MCF 10A (cell line): ENCODE measurements around the gene ZMYND11. TPM values are rescaled to one million over a fixed set of nuclear protein-coding genes. Genes with fewer than 3 reads are reported as not detected.

ENCODE experiments used
- BruUV-seq: library from RNA; stranded (reverse); fragments of 400-500 nt; replicated peaks from 2 replicates; lab custom pipeline; 2021; lab: Mats Ljungman, UMichigan
- CTCF ChIA-PET: fragments of 300-600 bp; sonication (Branson Sonifier 250); formaldehyde crosslinking; extraction: SDS; loops from one replicate; lab custom pipeline; 2021; ENCODE audit warnings: antibody characterized with exemption, inconsistent platforms; lab: Yijun Ruan, JAX
- POLR2A ChIA-PET: fragments of 300-600, 350-650 bp; sonication (Branson Sonifier 250); formaldehyde crosslinking; extraction: SDS; loops from one replicate; lab custom pipeline; 2020; ENCODE audit warnings: antibody characterized with exemption, inconsistent platforms; lab: Yijun Ruan, JAX
- DNase-seq: peaks from one replicate; pipeline ENCODE4 v3.0.0-alpha.2; 2018; ENCODE audit not compliant: unreplicated experiment
- H3K27ac Mint-ChIP-seq: one replicate; pipeline ENCODE4 v1.8.0; 2022; ENCODE audit warnings: mild to moderate bottlenecking, low read depth, mixed read lengths; ENCODE audit not compliant: unreplicated experiment
- H3K27me3 Mint-ChIP-seq: one replicate; pipeline ENCODE4 v1.8.0; 2022; ENCODE audit warnings: mixed read lengths; ENCODE audit not compliant: insufficient read depth, unreplicated experiment
- H3K36me3 Mint-ChIP-seq: one replicate; pipeline ENCODE4 v1.8.0; 2022; ENCODE audit warnings: mild to moderate bottlenecking, moderate library complexity, mixed read lengths; ENCODE audit not compliant: insufficient read depth, unreplicated experiment
- H3K4me1 Mint-ChIP-seq: one replicate; pipeline ENCODE4 v1.8.0; 2022; ENCODE audit warnings: mixed read lengths; ENCODE audit not compliant: insufficient read depth, unreplicated experiment
- H3K4me3 Mint-ChIP-seq: one replicate; pipeline ENCODE4 v1.8.0; 2022; ENCODE audit warnings: mild to moderate bottlenecking, moderate library complexity, mixed read lengths; ENCODE audit not compliant: unreplicated experiment
- H3K9me3 Mint-ChIP-seq: one replicate; pipeline ENCODE4 v1.8.0; 2022; ENCODE audit warnings: mixed read lengths; ENCODE audit not compliant: unreplicated experiment
- intact Hi-C: fragments of 100-400 bp; cut with micrococcal nuclease; formaldehyde crosslinking; loops from 2 replicates; pipeline ENCODE4 v1.14.1; 2022
- total RNA-seq: library from RNA; stranded (reverse); gene quantifications from 2 replicates; pipeline ENCODE4 v1.2.3, GENCODE V29; 2022
- TF ChIP-seq, protein P1 (sequence below): fragments of 200-600 bp; IDR thresholded peaks from one replicate; pipeline ENCODE4 v1.8.0; 2022; ENCODE audit warnings: antibody characterized with exemption, mild to moderate bottlenecking; ENCODE audit not compliant: unreplicated experiment

Gene ZMYND11
- total RNA-seq, 1 experiment from 2014 or later = 70.4 TPM

DNA sequence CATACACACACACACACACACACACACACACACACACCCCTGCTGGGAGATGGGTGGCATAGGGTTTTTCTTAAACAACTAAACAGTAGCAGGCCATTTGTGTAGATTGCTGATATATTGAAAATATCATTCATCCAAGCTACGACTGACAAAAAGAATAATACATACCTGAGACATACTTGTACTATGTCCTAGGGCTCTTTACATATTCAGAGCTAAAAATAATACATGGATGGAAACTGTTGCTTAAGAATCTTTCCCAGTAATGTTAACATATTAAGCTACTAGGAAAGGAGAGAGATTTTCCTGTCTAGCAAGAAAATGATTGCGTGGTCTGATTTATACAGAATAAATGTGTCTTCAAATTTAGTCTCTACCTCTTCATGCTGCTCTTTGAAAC lies 46.0 kb upstream of the ZMYND11 start:
- peaks cover under 1% of the 10 kb centered on the region for H3K9me3 Mint-ChIP-seq
- H3K36me3 Mint-ChIP-seq = no peaks in the 10 kb centered on the region
- CTCF ChIA-PET = interaction anchor here (0.6 to 1.1 kb wide), 3 partner anchors 13 to 44 kb away, joined by 3 to 5 read pairs (median 3); no protein-coding TSS in a partner anchor
- H3K4me3 Mint-ChIP-seq = no peak overlapping the region
- TF ChIP-seq, protein P1, sequence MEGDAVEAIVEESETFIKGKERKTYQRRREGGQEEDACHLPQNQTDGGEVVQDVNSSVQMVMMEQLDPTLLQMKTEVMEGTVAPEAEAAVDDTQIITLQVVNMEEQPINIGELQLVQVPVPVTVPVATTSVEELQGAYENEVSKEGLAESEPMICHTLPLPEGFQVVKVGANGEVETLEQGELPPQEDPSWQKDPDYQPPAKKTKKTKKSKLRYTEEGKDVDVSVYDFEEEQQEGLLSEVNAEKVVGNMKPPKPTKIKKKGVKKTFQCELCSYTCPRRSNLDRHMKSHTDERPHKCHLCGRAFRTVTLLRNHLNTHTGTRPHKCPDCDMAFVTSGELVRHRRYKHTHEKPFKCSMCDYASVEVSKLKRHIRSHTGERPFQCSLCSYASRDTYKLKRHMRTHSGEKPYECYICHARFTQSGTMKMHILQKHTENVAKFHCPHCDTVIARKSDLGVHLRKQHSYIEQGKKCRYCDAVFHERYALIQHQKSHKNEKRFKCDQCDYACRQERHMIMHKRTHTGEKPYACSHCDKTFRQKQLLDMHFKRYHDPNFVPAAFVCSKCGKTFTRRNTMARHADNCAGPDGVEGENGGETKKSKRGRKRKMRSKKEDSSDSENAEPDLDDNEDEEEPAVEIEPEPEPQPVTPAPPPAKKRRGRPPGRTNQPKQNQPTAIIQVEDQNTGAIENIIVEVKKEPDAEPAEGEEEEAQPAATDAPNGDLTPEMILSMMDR = no peak
- DNase-seq = no peak
- no peaks in the 10 kb centered on the region for H3K27me3 Mint-ChIP-seq
- no peaks in the 10 kb centered on the region for H3K4me1 Mint-ChIP-seq
- BruUV-seq = no TSS peak
- intact Hi-C loops = no loop called here
- no peak overlapping the region for H3K27ac Mint-ChIP-seq
- POLR2A ChIA-PET = interaction anchor here (0.6 to 0.9 kb wide), 3 partner anchors 12 to 153 kb away, joined by 3 to 5 read pairs (median 3); no protein-coding TSS in a partner anchor

DNA sequence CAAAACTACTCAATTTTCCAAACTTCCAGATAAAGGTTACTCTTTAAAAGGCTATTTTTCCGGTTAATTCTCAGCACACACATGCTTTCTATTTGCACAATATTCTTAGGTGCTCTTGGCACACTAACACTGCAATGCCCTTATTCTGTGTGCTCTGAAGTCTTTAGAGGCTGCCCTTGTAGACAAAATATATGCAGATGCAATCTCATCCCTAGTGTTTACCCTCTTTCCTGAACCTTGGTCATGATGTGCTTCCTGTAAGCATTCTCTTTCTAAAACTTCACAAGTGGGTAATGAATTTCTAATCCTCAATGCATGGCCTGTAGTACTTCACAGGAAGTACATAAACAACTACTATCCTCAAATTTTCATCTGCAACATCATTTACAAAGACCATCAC lies 45.1 kb upstream of the ZMYND11 start:
- intact Hi-C loops = no loop called here
- TF ChIP-seq, protein P1 = no peak
- no peak for DNase-seq
- POLR2A ChIA-PET = no interaction called here
- Mint-ChIP-seq H3K27ac (no peak overlapping the region), H3K9me3 (peaks cover 10% of the 10 kb centered on the region), H3K27me3 (no peaks in the 10 kb centered on the region), H3K36me3 (no peaks in the 10 kb centered on the region), H3K4me3 (no peak overlapping the region), H3K4me1 (no peaks in the 10 kb centered on the region)
- BruUV-seq = no TSS peak
- CTCF ChIA-PET = no interaction called here

DNA sequence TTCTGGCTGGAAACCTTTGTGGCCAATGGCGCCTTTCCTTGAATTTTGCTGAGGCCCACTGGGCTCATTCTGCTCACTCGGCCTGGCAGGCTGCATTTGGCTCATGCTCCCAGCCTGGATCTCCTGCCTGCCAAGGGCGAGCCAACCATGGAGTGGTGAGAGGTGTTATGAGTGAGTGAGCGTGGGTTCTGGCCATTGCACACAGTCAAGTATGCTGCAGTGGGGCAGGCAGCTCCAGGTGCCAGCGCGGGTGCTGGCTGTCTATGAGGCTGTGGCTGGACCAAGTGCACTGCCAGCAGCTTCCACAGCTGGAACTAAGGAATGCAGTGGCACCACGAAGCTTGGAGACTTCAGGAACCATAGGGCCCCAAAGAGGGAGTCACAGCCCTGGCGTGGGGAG lies 43.9 kb upstream of the ZMYND11 start:
- CTCF ChIA-PET = interaction anchor here (0.7 to 1.0 kb wide), 2 partner anchors 17 to 42 kb away, joined by 3 to 4 read pairs; no protein-coding TSS in a partner anchor
- intact Hi-C loops = no loop called here
- H3K9me3 Mint-ChIP-seq = peaks cover 11% of the 10 kb centered on the region

DNA sequence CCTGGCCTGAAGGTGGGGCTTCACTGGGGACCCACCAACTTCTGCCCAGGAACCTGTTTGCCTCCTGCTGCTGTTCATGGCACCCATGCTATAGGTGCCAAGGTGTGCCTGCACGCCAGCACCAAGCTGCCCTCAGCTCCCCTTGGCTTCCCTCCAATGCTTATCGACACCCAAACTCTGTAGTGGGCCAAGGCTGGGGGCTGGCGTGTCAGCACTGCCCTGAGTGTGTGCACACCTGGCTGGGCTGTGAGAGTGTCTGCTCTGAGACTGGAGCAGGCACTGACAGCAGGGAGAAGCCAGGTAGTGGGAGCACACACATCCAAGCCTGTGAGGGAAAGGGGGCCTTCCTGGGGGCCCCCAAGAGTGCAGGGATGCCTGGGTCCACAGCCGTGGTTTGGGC lies 43.1 kb upstream of the ZMYND11 start:
- Mint-ChIP-seq H3K9me3 (peaks cover 11% of the 10 kb centered on the region), H3K4me1 (no peaks in the 10 kb centered on the region), H3K4me3 (no peak overlapping the region), H3K27ac (no peak overlapping the region), H3K36me3 (no peaks in the 10 kb centered on the region), H3K27me3 (no peaks in the 10 kb centered on the region)
- TF ChIP-seq, protein P1 = no peak
- no TSS peak for BruUV-seq
- ChIA-PET CTCF (interaction anchor here (1.0 kb wide), 1 partner anchor 18 kb away, joined by 4 read pairs; no protein-coding TSS in a partner anchor), POLR2A (no interaction called here)
- no peak for DNase-seq
- intact Hi-C loops = no loop called here

More for the DNA sequence above, 43.9 kb upstream of the ZMYND11 start:
- Mint-ChIP-seq H3K27ac (no peak overlapping the region), H3K36me3 (no peaks in the 10 kb centered on the region), H3K4me3 (no peak overlapping the region), H3K4me1 (no peaks in the 10 kb centered on the region), H3K27me3 (no peaks in the 10 kb centered on the region)
- BruUV-seq = no TSS peak
- POLR2A ChIA-PET = no interaction called here
- TF ChIP-seq, protein P1 = no peak
- no peak for DNase-seq
